Adrenal gland (tissue), 5 donors: Measurements from ENCODE around the gene UST.

Source experiments
- CTCF ChIP-seq, 6 experiments: fragments of 450-650 bp in 4 of 6; fragments of 200-600 bp in 2 of 6; sonication (generic) in 1 of 6; IDR thresholded peaks; 1 replicate in 5 of 6; 2 replicates in 1 of 6; pipeline versions ENCODE4 v1.5.1 to v1.8.0; 2016 to 2021; ENCODE audit warnings: antibody characterized with exemption in 6 of 6, mild to moderate bottlenecking in 2 of 6, moderate library complexity in 1 of 6
- POLR2A ChIP-seq, 2 donors: fragments of 450-650 bp; IDR thresholded peaks; one replicate each; pipeline ENCODE4 v1.6.1; 2017; ENCODE audit warnings: antibody characterized with exemption in 2 of 2, mild to moderate bottlenecking in 2 of 2, moderate library complexity in 1 of 2
- donor health status: DM: no; HTN: no; CAD: no.

GRCh38 chr6:149088361-149088760 is 341.5 kb downstream of the UST start:
- TF ChIP-seq POLR2A (IDR thresholded peaks at IDR 0.05) (no peak), CTCF (IDR thresholded peaks at IDR 0.05) (no peak)
